HEK293 (cell line): ENCODE data around the gene PPP3CA.

Experiments
- CTCF ChIP-seq: fragments of 450-650 bp; formaldehyde crosslinking; IDR thresholded peaks from 2 replicates; pipeline ENCODE4 v1.5.1; 2016; ENCODE audit warnings: missing biosample characterization, missing genetic modification characterization
- IKZF3 ChIP-seq: fragments of 450-650 bp; IDR thresholded peaks from 2 replicates; pipeline ENCODE4 v1.5.0; 2018; ENCODE audit warnings: missing biosample characterization, mild to moderate bottlenecking, missing genetic modification characterization, moderate library complexity
- SETDB1 ChIP-seq: IDR thresholded peaks from one replicate; pipeline ENCODE4 v1.6.1; 2017; ENCODE audit warnings: mild to moderate bottlenecking, low read length, moderate library complexity, mixed read lengths; ENCODE audit not compliant: insufficient read length
- SP2 ChIP-seq: fragments of 450-650 bp; formaldehyde crosslinking; IDR thresholded peaks from 2 replicates; pipeline ENCODE4 v1.5.1; 2016; ENCODE audit warnings: missing biosample characterization, missing genetic modification characterization
- ZNF416 ChIP-seq: fragments of 450-650 bp; formaldehyde crosslinking; IDR thresholded peaks from 2 replicates; pipeline ENCODE4 v1.5.1; 2016; ENCODE audit warnings: missing biosample characterization, missing genetic modification characterization
- ZNF561 ChIP-seq: fragments of 450-650 bp; IDR thresholded peaks from 2 replicates; pipeline ENCODE4 v1.5.1; 2018; ENCODE audit warnings: missing biosample characterization, missing genetic modification characterization, borderline replicate concordance
- ZNF830 ChIP-seq: fragments of 450-650 bp; IDR thresholded peaks from 2 replicates; pipeline ENCODE4 v1.5.0; 2018; ENCODE audit warnings: missing biosample characterization, missing genetic modification characterization, low read depth, mild to moderate bottlenecking, moderate library complexity
- ZSCAN23 ChIP-seq: fragments of 450-650 bp; formaldehyde crosslinking; IDR thresholded peaks from 2 replicates; pipeline ENCODE4 v1.5.1; 2016; ENCODE audit warnings: missing biosample characterization, missing genetic modification characterization

DNA sequence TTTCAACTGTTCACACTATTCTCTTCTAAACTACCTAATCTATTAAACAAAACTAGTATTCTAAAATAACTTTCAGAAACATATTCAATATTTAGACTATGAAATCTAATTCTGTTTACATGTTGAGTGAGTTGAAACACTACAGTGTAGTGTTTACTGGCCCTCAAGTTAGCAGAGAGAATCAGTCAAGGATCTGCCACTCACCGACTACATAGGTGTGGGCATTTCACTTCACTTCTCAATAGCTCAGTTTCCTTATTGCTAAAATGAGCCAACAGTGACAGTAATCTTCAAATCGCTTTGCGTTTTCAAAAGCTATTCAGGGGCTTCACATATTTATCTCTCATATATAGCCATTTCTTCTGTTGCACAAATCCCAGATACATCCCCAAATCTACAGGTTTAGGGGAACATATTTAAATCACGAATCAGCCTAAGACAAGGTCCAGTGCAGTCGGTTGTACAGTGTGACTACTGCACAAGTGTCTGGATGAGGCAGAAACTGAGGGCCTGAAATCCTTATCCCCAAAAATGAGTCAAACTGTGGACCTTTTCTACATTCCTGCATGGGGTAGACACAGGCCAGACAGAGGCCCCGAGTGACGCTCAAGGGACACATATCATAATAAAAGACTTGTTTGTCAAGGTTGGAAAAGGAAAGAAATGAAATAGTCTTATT, 129.8 kb downstream of the PPP3CA start:
- TF ChIP-seq CTCF (tag by site-specific recombination), result no peak
- TF ChIP-seq ZNF561 (tag by site-specific recombination), result no peak
- no peak for TF ChIP-seq ZSCAN23 (tag by site-specific recombination)
- TF ChIP-seq ZNF830 (tag by site-specific recombination), result no peak
- no peak for TF ChIP-seq SP2 (tag by site-specific recombination)
- no peak for TF ChIP-seq ZNF416
- TF ChIP-seq IKZF3, result no peak
- no peak for TF ChIP-seq SETDB1
